HG03460 (cell line): ENCODE measurements around the gene ERVFRD-1.
A peak's percentile ranks its signal among the peaks of the same experiment; 100 is the strongest.

Experiments
- ATAC-seq: cut with Tn5 transposase; IDR thresholded peaks from one replicate; pipeline ENCODE4 v1.9.1; 2021; ENCODE audit not compliant: unreplicated experiment

ERVFRD-1 gene, protein sequence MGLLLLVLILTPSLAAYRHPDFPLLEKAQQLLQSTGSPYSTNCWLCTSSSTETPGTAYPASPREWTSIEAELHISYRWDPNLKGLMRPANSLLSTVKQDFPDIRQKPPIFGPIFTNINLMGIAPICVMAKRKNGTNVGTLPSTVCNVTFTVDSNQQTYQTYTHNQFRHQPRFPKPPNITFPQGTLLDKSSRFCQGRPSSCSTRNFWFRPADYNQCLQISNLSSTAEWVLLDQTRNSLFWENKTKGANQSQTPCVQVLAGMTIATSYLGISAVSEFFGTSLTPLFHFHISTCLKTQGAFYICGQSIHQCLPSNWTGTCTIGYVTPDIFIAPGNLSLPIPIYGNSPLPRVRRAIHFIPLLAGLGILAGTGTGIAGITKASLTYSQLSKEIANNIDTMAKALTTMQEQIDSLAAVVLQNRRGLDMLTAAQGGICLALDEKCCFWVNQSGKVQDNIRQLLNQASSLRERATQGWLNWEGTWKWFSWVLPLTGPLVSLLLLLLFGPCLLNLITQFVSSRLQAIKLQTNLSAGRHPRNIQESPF

DNA sequence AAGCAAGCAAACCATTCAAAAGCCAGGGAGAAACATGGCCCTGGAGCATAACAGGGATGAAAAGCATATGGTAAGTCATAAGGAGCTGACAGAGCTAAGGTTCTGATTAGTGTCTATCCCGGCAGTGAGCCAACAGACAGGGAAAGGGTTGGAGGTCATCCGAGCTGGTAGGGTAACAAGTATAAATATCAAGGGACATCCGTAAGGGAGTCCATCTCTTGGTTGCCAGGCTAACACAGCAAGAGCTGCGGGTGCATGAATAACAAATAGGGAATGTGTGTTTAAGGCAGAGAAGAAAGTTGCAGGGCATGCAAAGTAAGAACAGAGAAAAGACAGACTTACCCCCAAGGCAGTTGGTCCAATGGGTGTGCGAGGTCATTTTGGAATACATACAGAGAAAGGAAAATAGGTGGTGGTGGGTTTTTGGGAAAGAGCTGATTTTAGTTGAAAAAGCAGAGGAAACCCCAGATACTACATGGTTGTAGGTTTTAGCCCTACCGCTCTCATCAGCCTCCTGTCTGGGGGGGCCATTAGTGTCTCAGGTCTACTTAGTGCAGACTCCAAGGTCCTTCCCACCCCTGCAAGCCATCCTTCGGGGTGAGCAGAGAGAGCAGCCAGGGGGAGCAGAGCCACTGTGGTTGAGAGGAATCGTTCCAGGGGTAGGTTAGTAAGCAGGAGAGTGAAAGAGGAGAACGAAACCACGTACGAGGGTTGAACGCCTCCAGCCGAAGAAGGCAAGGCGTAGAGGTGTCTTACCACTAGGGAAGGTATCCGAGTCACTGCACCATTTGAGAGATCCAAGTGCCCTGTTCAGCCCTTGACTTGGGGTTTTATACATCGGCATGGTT, at the start of gene ERVFRD-1:
TSS of gene ERVFRD-1 (minus strand) at position 805 of the 848 bp plus-strand sequence. CDS start 6,415 bp downstream, outside the sequence.
- ATAC-seq, result no peak

DNA sequence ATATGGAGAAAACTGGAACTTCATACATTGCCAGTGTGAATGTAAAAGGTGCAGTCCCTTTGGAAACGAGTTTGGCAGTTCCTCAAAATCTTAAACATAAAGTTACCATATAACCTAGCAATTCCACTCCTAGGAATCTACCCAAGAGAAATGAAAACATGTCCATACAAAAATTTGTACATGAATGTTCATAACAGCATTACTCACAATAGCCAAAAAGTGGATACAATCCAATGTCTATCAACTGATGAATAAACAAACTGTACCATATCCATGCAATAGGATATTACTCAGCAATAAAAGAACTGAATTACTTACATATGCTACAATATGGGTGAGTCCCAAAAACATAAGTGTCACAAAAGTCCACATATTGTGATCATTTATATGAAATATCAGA, 48.7 kb upstream of the ERVFRD-1 start:
- no peak for ATAC-seq

DNA sequence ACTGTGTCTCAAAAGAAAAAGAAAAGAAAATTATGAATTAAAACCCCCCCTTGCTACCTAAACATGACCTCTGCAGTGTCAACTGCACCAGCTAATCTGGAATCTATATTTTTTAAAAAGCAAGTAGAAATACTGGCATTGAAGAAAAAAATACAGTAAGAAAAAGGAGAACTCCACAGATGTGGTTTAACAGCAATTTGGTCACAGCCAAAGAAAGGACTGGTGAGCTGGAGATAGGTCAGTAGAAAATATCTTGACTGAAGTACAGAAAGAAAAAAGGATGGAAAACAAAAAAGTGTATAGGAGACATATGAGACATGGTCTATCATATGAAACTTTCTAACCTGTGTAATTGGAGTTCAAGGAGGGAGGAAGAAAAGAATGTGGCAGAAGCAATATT, 44.1 kb upstream of the ERVFRD-1 start:
- ATAC-seq, result no peak

DNA sequence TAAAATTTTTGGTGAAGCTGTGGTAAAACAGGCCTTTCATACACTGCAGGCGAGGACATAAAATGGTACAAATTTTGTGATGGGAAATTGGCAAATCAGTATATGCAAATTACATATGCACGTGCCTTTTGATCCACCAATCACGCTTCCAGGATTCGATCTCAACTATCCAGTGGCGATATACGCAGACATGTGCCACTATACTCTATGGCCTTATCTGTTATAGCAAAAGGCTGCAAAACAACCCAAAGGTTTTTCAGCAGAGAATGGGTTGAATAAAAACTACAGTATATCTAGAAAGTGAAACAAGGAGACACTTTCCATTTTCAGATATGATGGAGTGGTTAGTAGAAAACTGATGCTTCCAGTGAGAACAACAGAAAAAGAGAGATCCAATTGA, 41.9 kb upstream of the ERVFRD-1 start:
- no peak for ATAC-seq

DNA sequence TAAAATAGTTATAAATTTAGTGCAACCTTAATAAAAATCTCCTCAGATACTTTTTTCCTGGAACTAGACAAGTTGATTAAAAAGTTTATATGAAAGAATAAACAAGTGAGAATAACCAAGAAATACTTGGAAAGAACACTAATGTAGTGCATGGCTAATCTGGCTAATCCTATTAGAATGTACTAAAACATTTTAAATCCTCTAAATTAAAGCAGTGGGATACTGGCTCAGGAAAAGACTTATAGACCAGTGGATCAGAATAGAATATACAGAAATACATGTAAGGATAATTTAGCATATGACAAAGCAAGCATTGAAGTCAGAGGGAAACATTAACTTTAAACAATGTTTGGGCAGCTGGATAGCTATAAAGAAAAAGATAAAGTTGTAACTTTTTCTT, 41.1 kb upstream of the ERVFRD-1 start:
- ATAC-seq, result no peak

DNA sequence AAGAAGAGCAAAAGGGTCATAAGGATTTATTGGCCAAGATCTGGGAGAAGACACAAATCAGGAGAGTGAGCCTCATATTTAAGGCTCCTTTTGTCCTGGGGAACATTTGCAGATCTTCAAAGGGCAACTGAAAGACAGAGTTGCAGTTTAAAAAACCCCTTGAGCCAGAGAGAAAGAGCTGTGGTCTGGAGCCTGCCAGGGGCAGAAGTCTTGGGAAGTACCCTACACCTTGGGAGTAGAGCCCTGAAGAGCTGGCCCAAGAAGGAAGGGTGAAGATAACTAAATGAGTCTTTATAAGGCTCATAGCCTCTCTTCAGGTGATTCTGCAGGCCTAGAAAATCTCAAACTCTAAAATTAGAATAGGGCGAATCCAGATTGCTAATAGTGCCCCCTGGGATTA, 40.0 kb upstream of the ERVFRD-1 start:
- ATAC-seq, result no peak

DNA sequence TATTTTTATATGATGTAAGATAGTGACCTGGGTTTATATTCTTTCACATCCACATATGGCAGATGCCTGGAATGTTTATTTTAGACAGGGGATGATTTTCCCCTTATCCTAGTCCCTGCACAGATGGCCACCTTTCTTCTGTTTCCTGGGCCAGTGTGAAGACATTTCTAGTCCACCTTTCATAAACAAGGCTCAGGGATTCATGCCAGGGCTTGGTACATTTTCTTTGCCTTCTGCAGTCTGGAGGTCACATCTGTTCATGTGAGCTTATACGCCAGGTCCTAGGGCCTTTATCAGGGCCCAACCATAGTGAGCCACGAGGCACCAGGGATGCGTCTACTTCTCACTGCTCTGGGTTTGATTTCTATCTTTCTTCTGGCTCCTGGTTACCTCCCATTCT, 38.0 kb upstream of the ERVFRD-1 start:
- no peak for ATAC-seq

DNA sequence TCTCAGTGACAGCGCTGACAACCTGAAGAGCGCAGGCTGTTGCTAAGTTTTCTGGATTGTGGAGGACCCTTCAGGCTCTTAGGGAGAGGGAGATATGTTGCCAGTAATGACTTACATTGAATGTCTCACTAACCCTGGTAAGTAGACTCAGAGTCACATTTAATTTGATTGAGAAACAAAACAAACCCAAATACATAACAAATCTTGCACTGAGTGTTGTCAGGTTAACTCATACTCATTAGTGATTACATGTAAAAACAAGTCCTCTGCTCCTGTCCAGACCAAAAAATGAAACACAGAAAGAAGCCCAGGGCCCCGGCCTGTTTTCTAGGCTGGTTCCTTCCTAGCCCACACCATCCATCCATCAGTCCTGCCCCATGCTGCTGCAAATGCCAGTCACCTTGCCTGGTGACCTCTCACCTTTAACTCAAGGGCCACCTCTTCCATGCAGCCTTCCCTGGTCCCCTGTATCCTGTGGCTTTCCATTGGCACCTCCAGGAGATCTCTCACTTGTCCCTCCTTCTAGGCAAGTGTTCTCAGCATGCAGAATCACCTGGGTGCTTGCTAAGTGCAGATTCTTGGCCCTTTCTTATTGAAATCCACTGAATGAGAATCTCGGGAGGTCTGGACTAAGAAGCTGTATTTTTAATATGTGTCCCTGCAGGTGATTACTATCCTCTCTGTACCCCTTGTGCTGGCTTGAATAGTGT, 34.7 kb upstream of the ERVFRD-1 start:
- ATAC-seq, result no peak

DNA sequence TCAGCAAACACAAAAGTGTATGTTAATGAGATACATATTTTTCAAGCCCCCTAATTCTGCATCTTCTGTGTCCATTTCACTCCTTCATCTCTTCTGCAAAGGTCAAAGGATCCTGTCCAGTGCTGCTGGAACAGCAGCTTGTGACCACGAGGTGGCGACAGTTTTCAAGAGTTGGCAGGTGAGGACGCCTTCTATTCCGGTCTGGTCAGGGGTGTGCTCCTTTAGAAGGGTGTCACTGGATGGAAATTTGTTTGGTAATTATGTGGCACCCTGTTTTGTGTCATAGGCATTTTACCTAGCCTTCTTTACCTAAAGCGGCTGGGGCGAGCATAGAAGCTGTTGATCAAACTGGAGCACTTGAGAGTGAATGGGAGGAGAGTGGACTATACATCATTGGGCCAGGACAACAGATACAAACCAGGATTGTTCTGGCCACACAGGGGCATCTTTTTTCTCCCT, 32.9 kb upstream of the ERVFRD-1 start:
- peak; percentile 88 for ATAC-seq

DNA sequence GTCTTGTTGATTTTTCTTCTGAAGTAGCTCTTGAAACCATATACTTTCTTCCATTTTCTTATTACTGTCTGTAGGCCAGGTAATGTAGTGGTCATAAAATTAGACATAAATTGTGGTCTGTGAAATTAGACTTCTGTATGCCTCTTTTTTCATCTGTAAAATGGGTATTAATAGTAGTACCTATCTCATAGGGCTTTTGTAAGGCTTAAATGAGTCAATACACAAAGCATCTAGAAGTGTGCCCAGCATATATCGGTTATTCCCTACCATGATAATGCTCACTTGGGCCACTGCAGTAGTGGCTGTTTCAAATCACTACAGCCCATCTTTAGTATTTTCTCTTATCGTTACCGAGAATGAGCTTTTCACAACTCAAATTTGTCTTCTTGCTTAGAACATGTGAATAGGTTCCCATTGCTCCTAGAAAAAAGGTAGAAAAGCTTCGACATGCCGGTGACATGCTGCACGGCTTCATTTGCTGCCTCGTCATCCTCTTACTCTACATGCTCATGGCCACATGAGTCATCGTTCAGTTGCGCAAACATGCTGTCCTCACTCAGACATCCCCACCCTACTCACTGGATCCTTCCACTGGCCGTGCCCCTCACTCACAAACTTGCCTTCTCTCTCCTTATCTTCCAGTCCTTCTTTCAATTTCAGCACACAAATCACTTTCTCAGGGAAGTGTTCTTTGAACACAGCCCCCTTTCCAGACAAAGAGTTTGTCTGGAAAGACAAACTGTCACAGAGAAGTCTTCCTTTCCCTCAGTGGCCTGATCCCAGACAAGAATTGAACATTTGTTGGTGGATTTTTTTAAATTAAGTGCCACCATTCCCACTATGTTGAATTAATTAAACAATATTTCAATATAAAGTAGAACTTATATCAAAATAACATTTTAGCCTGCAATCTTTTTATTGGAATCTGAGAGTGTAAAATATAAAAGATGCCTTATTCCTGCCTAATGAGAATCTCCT, 32.2 kb upstream of the ERVFRD-1 start:
- ATAC-seq, result no peak

DNA sequence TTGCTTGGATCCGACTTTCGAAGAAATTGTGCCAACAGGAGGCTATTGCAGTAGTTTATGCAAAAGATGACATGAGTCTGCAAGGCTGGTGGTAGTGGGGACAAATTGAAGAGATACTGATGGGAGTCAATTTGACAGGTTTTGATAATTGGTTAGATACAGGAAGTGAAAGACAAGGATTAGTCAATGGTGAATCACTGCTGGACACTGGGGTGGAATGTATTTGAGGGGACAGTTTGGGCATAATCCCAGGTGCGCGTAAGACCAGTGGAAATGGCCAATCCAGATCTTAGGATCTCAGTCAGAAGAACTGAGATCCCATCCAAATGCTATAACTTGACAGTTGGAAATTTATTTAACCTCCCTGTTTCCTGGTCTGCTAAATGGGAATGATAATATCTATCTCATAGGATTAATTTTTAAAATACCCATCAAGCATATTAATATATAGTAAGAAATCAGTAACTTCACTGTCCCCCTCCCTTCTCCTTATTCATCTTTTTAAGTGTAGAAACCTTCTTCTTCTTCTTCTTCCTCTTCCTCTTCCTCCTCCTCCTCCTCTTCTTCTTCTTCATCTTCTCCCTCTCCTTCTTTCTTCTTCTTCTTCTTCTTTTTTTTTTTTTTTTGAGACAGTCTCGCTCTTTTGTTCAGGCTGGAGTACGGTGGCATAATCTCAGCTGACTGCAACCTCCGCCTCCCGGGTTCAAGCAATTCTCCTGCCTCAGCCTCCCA, 30.9 kb upstream of the ERVFRD-1 start:
- ATAC-seq, result no peak

DNA sequence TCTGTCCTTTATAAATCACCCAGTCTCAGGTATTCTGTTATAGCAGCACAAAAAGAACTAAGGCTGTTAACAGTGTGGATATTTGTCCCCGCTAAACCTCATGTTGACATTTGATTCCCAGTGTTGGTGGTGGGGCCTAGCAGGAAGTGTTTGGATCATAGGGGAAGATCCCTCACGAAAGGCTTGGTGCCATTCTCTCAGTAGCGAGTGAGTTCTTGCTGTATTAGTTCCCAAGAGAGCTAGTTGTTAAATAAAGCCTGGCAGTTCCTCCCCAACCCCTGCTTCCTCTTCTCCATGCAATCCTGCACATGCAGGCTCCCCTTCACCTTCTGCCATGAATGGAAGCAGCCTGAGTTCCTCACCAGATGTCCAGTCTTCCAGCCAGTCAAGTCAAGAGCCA, 29.8 kb upstream of the ERVFRD-1 start:
- ATAC-seq, result no peak

DNA sequence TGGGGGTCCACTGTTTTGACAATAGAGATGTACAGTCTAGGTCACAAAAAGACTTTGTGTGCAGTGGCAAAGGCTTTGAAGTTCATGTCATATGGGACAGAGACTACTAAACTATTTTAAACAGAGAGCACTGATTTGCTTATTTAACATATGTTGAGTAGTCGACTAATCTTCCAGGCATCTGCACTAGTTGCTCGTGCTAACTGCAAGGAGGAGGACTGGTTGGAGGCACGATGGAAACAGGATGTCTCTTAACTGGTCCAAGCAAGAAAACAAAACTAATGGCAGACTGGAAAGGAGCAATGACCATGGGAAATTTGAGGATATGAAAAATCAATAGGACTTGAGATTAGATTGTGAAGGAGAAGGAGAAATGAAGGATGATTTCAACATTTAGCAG, 28.5 kb upstream of the ERVFRD-1 start:
- no peak for ATAC-seq

DNA sequence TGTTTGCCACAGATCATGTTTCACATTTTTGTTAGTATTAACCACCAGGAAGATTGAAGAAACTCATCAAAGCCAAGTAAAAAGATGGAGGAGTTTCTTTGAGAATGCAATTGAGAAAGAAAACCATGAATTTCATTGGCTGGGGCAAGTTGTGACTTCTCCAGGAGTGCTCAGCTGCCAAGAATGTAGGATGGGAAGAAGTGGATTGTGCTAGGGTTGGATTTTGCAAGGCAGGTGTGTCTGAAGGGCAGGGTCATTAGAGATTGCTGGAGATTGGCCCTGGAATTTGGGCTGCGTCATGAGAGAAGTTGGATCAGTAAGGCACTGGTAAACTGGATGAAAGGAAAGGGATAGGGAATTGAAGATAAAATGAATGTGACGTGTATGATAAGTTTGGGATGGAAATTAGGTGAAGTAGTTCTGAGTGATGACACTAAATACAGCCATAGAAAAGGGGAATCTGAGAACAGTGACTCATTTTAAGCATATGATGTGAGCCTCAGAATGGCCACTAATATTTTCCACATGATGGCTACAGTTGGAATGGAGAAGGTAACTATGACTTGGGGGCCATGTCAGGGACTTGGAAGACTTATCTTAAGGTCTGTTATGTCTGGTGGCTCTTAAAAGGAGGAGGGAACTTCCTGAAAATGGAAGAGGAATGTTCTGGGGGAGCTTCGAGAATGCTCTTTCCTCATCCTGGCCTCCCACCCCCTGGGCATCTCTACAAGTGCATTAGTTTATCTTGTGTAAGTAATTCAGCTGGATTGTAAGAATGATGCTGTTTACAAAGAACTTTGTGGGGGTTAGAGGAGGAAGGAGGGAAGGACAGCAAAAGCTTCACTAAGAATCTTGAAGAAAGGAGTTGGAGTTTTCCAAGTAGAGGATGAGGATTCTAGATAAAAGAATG, 27.8 kb upstream of the ERVFRD-1 start:
- ATAC-seq, result no peak

DNA sequence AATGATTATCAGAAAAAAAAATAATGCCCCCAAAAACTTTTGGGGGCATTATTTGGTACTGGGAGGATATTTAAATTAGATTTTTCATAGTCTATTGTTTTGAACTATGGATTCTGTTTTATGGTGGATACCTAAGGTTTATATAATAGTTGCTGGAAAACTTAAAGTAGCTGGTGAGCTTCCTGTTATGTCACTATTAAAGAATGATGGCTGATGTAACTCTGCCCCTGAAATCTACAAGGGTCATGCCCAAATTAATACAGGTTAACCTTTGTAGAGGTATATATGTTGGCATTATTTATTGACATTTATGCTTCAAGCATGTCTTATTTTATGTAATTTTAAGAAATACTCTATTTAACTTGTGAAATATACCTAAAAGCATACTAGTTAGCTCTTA, 25.3 kb upstream of the ERVFRD-1 start:
- ATAC-seq, result no peak

DNA sequence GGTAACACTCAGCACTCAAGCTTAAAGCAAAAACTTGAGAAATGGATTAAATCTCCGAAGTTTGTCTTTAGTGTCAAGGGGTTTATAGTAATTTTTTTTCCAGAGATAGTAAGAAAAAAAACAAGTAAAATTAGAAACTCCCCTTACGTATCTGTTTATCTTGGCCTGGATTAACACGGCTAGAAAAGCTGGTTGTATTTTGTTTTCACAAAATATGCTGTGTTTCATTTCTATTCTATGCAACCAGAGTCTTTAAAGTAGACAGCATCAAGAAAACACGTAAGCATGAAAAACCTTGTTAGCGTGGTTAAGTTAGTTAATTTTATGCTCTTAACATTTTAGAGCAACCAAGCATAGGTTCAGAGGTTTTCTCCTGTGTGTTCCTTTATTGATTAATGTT, 21.8 kb upstream of the ERVFRD-1 start:
- no peak for ATAC-seq

DNA sequence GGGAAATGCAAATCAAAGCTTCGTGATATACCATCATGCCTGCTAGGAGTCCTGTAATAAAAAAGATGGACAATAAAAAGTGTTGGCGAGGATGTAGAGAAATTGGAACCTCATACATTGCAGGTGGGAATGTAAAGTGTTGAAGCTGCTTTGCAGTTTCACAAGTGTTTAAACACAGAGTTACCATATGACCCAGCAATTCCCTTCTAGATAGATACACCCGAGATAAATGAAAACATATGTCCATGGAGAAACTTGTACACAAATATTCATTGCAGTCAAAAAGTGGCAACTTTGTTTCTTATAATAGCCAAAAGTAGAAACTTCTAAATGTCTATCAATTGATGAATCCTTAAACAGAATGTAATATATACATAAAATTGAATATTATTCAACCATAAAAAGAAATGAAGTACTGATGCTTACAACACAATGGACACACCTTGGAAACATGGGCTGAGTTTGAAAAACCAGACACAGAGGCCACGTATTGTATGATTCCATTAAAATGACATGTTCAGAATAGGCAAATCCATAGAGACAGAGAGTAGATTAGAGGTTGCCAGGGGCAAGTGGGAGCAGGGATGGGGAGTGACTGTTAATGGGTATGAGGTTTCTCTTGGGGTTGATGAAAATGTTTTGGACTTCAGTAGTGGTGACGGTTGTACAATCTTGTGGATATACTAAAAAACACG, 20.8 kb upstream of the ERVFRD-1 start:
- no peak for ATAC-seq

DNA sequence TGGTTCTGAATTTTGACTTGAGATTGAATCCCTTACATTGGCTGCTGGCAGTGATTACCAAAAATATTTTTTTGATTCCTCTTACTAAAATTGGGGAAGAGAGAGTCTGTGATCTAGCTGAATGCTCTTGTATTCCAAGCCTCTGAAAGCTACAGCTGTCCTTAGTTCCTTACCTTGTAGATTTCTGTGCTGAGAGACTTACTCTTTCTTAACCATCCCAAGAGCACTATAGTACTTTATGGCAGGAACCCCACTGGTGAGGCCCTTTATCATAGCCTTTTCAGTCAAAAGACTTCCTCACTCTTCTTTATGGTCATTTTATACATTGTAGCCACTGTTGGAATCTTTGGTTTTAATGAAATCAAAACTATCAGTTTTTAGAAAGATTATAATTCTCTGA, 19.1 kb upstream of the ERVFRD-1 start:
- ATAC-seq, result no peak
